Mucosa of descending colon (tissue), 3 donors: ENCODE measurements around the gene TSPAN2. TPM values are rescaled to one million over a fixed set of nuclear protein-coding genes. Genes with fewer than 3 reads are reported as not detected.

Experiments used
- ATAC-seq: fragments of 200-7000 bp; cut with Tn5 transposase; one replicate; pipeline ENCODE4 v1.9.1; 2020; ENCODE audit warnings: mild to moderate bottlenecking, moderate library complexity
- DNase-seq, 3 donors: peaks; one replicate each; pipeline ENCODE4 v3.0.0-alpha.2; 2020
- H3K36me3 ChIP-seq: fragments of 200-600 bp; one replicate; pipeline ENCODE4 v1.8.0; 2021; ENCODE audit warnings: low read depth, mild to moderate bottlenecking
- H3K4me1 ChIP-seq: fragments of 200-600 bp; one replicate; pipeline ENCODE4 v1.8.0; 2021; ENCODE audit warnings: low read depth, mild to moderate bottlenecking
- H3K4me3 ChIP-seq: fragments of 200-600 bp; one replicate; pipeline ENCODE4 v1.8.0; 2021; ENCODE audit warnings: mild to moderate bottlenecking
- H3K9me3 ChIP-seq: fragments of 200-600 bp; one replicate; pipeline ENCODE4 v1.8.0; 2021; ENCODE audit warnings: mild to moderate bottlenecking
- intact Hi-C, 2 donors: fragments of 100-400 bp; cut with DNase I in 1 of 2; cut with micrococcal nuclease in 1 of 2; formaldehyde crosslinking; loops; one replicate each; pipeline versions ENCODE4 v1.11.0 to v1.11.1; 2022; cut with DNase I, micrococcal nuclease
- total RNA-seq, 3 donors: library from RNA; stranded (reverse); fragmentation: NEBNext Ultra II Directional in 2 of 3; extraction: Animal tissue kit (Norgen Biotek cat#: 25700) in 2 of 3; gene quantifications; one replicate each; pipeline versions ENCODE4 v1.2.1 to v1.2.4, GENCODE V29; 2021 to 2023
- TF ChIP-seq, protein P1 (sequence below): fragments of 200-600 bp; IDR thresholded peaks from one replicate; pipeline ENCODE4 v1.8.0; 2022; ENCODE audit warnings: antibody characterized with exemption, mild to moderate bottlenecking
- donor health status: DM: no; HTN: no; CAD: no; lungs with moderate emphysema.
- donor health status: DM: no; HTN: no; CAD: no.
- donor health status: DM: no; HTN: yes; CAD: no.

Gene TSPAN2
- total RNA-seq, 3 donors from 2014 or later = 4.3 to 84.2 (median 6.3) TPM

DNA sequence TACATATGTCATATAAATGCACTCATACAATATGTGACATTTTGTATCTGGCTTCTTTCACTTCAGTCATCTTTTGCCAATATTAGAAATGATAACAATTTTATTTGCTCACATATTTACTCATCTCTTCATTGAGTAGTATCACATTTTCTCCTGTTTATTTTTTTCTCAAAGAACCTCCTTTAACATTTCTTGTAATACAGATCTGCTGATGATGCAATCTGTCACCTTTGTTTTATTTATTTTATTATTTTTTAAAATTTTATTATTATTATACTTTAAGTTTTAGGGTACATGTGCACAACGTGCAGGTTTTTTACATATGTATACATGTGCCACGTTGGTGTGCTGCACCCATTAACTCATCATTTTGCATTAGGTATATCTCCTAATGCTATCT lies 75.5 kb downstream of the TSPAN2 start:
- DNase-seq (no peak), ATAC-seq (no peak)
- TF ChIP-seq, protein P1, sequence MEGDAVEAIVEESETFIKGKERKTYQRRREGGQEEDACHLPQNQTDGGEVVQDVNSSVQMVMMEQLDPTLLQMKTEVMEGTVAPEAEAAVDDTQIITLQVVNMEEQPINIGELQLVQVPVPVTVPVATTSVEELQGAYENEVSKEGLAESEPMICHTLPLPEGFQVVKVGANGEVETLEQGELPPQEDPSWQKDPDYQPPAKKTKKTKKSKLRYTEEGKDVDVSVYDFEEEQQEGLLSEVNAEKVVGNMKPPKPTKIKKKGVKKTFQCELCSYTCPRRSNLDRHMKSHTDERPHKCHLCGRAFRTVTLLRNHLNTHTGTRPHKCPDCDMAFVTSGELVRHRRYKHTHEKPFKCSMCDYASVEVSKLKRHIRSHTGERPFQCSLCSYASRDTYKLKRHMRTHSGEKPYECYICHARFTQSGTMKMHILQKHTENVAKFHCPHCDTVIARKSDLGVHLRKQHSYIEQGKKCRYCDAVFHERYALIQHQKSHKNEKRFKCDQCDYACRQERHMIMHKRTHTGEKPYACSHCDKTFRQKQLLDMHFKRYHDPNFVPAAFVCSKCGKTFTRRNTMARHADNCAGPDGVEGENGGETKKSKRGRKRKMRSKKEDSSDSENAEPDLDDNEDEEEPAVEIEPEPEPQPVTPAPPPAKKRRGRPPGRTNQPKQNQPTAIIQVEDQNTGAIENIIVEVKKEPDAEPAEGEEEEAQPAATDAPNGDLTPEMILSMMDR = no peak
- no peaks in the 10 kb centered on the region for H3K4me1 ChIP-seq
- no peaks in the 10 kb centered on the region for H3K9me3 ChIP-seq
- H3K36me3 ChIP-seq = no peaks in the 10 kb centered on the region
- H3K4me3 ChIP-seq = no peak overlapping the region
- intact Hi-C loops = no loop called here

DNA sequence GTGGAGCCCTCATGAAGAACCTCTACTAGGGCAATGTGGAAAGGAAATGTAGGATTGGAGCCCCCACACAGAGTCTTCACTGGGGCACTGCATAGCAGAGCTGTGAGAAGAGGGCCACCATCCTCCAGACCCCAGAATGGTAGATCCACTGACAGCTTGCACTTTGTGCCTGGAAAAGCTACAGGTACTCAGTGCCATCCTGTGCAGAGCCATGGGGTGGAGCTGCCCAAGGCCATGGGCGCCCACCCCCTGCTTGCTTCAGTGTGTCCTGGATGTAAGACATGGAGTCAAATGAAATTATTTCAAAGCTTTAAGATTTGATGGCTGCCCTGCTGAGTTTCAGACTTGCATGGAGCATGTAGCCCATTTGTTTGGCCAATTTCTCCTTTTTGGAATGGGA lies 76.9 kb downstream of the TSPAN2 start:
- Histone ChIP-seq H3K9me3 (no peaks in the 10 kb centered on the region), H3K36me3 (no peaks in the 10 kb centered on the region), H3K4me1 (no peaks in the 10 kb centered on the region), H3K4me3 (no peak overlapping the region)
- DNase-seq (no peak), ATAC-seq (no peak)
- intact Hi-C loops = no loop called here
- TF ChIP-seq, protein P1 = no peak

- H3K4me1 ChIP-seq = no peaks in the 10 kb centered on the region
- DNase-seq (no peak), ATAC-seq (no peak)
- H3K4me3 ChIP-seq = no peak overlapping the region
- H3K36me3 ChIP-seq = no peaks in the 10 kb centered on the region
- intact Hi-C loops = no loop called here
- no peaks in the 10 kb centered on the region for H3K9me3 ChIP-seq
- TF ChIP-seq, protein P1 = no peak
These were observed 77.3 kb downstream of the TSPAN2 start for GRCh38 chr1:115012006-115012405.

DNA sequence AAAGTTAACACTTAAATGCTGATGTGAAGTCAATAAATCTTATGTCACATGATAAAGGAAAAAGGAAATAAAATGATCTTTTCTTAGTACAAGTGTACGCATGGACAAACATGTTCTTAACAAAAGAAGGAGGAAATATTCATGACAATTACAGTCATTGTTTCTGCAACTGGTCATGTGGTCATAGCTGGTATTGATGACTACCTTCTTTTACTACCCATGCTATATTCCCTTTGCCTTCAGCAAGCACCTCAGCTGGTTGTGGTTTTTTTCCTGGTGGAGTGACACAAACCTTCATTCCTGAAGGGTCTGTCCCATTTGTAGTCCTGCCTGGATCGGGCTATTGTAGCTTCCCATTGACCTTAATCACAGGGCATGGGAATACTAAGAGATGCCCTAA lies 83.1 kb downstream of the TSPAN2 start:
- DNase-seq = no peak

More for the DNA sequence above, 83.1 kb downstream of the TSPAN2 start:
- no peak for ATAC-seq
- H3K36me3 ChIP-seq = no peaks in the 10 kb centered on the region
- H3K4me3 ChIP-seq = no peak overlapping the region
- no peaks in the 10 kb centered on the region for H3K9me3 ChIP-seq
- TF ChIP-seq, protein P1 = no peak
- intact Hi-C loops = no loop called here
- no peaks in the 10 kb centered on the region for H3K4me1 ChIP-seq

Other genes with a start within 250 kb of the TSPAN2 start
- gene SYCP1, start 234.6 kb downstream of the TSPAN2 start, total RNA-seq = not detected
- not detected for gene TSHB, start 59.7 kb downstream of the TSPAN2 start, total RNA-seq
- gene NGF, start 248.7 kb upstream of the TSPAN2 start, total RNA-seq = 1 to 10 TPM in 1 of 3 donors, under 1 TPM in 2; 0.29 to 1.6 (median 0.39) TPM